CD8-positive, alpha-beta memory T cell (primary cell): ENCODE results near the gene NINL. TPM values are rescaled to one million over a fixed set of nuclear protein-coding genes. Genes with fewer than 3 reads are reported as not detected.

Experiments
- CTCF ChIA-PET: fragments of 350-600 bp; sonication (Branson Sonifier 250); formaldehyde crosslinking; loops from one replicate; lab custom pipeline; 2021; ENCODE audit warnings: antibody characterized with exemption; lab: Charles Lee
- POLR2A ChIA-PET: fragments of 350-600 bp; sonication (Branson Sonifier 250); formaldehyde crosslinking; loops from one replicate; lab custom pipeline; 2021; ENCODE audit warnings: antibody characterized with exemption; lab: Charles Lee
- DNase-seq, 5 donors: peaks; one replicate each; pipeline versions ENCODE4 v3.0.0 to v3.0.0-alpha.2; 2020 to 2022; ENCODE audit warnings: mixed read lengths in 1 of 5
- H3K27ac ChIP-seq: one replicate; pipeline ENCODE4 v1.7.0; 2013; ENCODE audit warnings: low read depth, mild to moderate bottlenecking, low read length, moderate library complexity
- H3K27me3 ChIP-seq: 2 replicates; pipeline ENCODE4 v1.7.0; 2013; ENCODE audit warnings: low read length, mild to moderate bottlenecking; ENCODE audit not compliant: insufficient read depth, poor library complexity, severe bottlenecking
- H3K36me3 ChIP-seq: 2 replicates; pipeline ENCODE4 v1.7.0; 2013; ENCODE audit warnings: mild to moderate bottlenecking, low read length, moderate library complexity; ENCODE audit not compliant: insufficient read depth
- H3K4me1 ChIP-seq: 2 replicates; pipeline ENCODE4 v1.7.0; 2013; ENCODE audit warnings: mild to moderate bottlenecking, low read length, moderate library complexity; ENCODE audit not compliant: insufficient read depth
- H3K4me3 ChIP-seq: 2 replicates; pipeline ENCODE4 v1.7.0; 2013; ENCODE audit warnings: mild to moderate bottlenecking, low read length
- H3K9me3 ChIP-seq: 2 replicates; pipeline ENCODE4 v1.7.0; 2013; ENCODE audit warnings: mild to moderate bottlenecking, low read length
- H3K27ac Mint-ChIP-seq, 8 donors: one replicate each; pipeline ENCODE4 v1.8.0; 2020 to 2021; ENCODE audit warnings: mixed read lengths in 8 of 8, mild to moderate bottlenecking in 6 of 8, inconsistent platforms in 3 of 8, moderate library complexity in 3 of 8
- H3K27me3 Mint-ChIP-seq, 2 donors: one replicate each; pipeline ENCODE4 v1.8.0; 2020 to 2021; ENCODE audit warnings: mixed read lengths in 2 of 2, mild to moderate bottlenecking in 1 of 2, moderate library complexity in 1 of 2
- H3K36me3 Mint-ChIP-seq, 3 donors: one replicate each; pipeline ENCODE4 v1.8.0; 2020 to 2021; ENCODE audit warnings: mixed read lengths in 3 of 3, inconsistent platforms in 1 of 3, mild to moderate bottlenecking in 1 of 3
- H3K4me1 Mint-ChIP-seq, 3 donors: one replicate each; pipeline ENCODE4 v1.8.0; 2020 to 2021; ENCODE audit warnings: mixed read lengths in 3 of 3, inconsistent platforms in 1 of 3, mild to moderate bottlenecking in 1 of 3
- H3K4me3 Mint-ChIP-seq, 7 donors: one replicate each; pipeline ENCODE4 v1.8.0; 2020 to 2021; ENCODE audit warnings: mixed read lengths in 7 of 7, mild to moderate bottlenecking in 6 of 7, moderate library complexity in 4 of 7, inconsistent platforms in 2 of 7
- H3K9me3 Mint-ChIP-seq, 5 donors: one replicate each; pipeline ENCODE4 v1.8.0; 2020 to 2022; ENCODE audit warnings: mixed read lengths in 5 of 5, mild to moderate bottlenecking in 3 of 5, moderate library complexity in 2 of 5, inconsistent platforms in 1 of 5
- polyA plus RNA-seq: library from polyadenylated mRNA; unstranded; fragments of 300-500 nt; fragmentation: Illumina TruSeq; gene quantifications from one replicate; pipeline ENCODE4 v1.2.3, GENCODE V29; 2021
- total RNA-seq, 2 experiments: library from RNA; stranded (reverse); gene quantifications; one replicate each; pipeline ENCODE4 v1.2.3, GENCODE V29; 2021

NINL gene
- total and polyA plus RNA-seq, 3 experiments from 2014 or later: 0.64 to 1.5 (median 0.77) TPM

DNA sequence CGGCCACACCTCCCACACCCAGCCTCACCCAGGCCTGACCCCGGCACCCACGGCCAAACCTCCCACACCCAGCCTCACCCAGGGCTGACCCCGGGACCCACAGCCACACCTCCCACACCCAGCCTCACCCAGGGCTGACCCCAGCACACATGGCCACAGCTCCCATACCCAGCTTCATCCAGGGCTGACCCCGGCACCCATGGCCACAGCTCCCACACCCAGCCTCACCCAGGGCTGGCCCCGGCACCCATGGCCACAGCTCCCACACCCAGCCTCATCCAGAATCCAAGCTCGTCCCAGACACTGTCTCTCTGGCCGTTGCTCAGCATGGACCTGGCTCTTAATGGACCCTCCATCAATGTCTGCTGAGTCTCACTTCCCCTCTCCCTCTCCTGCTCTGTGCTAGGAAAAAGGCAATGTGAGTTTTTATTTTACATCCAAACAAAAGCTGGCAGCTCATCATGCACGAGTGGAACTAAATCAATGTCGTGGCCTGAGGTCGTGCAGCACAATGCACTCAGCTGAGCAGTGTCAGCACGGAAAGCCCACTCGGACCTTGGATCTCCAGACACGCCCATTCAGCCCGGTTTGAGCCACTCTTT lies 36.1 kb downstream of the NINL start:
- ChIA-PET POLR2A (no interaction called here), CTCF (no interaction called here)
- no peak for DNase-seq
- no peaks in the 10 kb centered on the region for H3K4me1 ChIP-seq
- Mint-ChIP-seq H3K36me3 (no peaks in the 10 kb centered on the region), H3K4me1 (peaks cover 0 to 4% (median 3%) of the 10 kb centered on the region in 3 donors), H3K27ac (peak overlapping the region in 1 of 8 donors; percentile 90), H3K4me3 (peak overlapping the region in 2 of 7 donors; percentile 11 to 66), H3K9me3 (no peaks in the 10 kb centered on the region), H3K27me3 (no peaks in the 10 kb centered on the region)
- H3K9me3 ChIP-seq: no peaks in the 10 kb centered on the region
- no peaks in the 10 kb centered on the region for H3K27me3 ChIP-seq
- H3K27ac ChIP-seq: no peak overlapping the region
- H3K4me3 ChIP-seq: no peak overlapping the region
- H3K36me3 ChIP-seq: no peaks in the 10 kb centered on the region

DNA sequence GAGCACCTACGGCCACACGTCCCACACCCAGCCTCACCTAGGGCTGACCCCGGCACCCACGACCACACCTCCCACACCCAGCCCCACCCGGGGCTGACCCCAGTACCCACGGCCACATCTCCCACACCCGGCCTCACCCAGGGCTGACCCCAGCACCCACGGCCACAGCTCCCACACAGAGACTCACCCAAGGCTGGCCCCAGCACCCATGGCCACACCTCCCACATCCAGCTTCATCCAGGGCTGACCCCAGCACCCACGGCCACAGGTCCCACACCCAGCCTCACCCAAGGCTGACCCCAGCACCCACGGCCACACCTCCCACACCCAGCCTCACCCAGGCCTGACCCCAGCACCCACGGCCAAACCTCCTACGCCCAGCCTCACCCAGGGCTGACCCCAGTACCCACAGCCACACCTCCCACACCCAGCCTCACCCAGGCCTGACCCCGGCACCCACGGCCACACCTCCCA lies 36.7 kb downstream of the NINL start:
- H3K27ac ChIP-seq: no peak overlapping the region
- Mint-ChIP-seq H3K4me3 (peak overlapping the region in 2 of 7 donors; percentile 20 to 56), H3K27me3 (no peaks in the 10 kb centered on the region)

DNA sequence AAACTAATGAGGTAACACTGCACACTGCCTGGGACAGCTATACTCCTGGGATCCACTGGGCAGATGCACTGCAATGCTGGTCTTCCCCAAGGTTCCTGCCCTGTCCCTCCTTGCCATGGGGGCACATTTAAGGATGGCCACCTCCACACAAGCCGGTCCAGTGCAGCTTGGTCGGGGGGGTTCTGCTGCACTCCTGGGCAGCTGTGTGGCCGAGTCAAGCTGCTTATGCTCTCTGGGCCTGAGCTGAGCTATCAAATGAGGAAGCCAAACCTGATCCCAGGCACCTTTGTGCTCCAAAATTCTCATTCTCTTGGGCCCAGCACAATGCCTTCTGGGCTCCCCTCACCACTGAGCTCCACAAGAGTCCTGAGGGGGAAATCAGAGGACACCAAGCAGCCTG lies 37.3 kb downstream of the NINL start:
- Histone ChIP-seq H3K9me3 (no peaks in the 10 kb centered on the region), H3K4me3 (no peak overlapping the region), H3K27me3 (no peaks in the 10 kb centered on the region), H3K27ac (no peak overlapping the region), H3K36me3 (no peaks in the 10 kb centered on the region), H3K4me1 (no peaks in the 10 kb centered on the region)
- Mint-ChIP-seq H3K9me3 (no peaks in the 10 kb centered on the region), H3K36me3 (no peaks in the 10 kb centered on the region), H3K27ac (peak overlapping the region in 1 of 8 donors; percentile 42), H3K4me1 (peaks cover 0 to 4% (median 3%) of the 10 kb centered on the region in 3 donors), H3K4me3 (no peak overlapping the region), H3K27me3 (no peaks in the 10 kb centered on the region)
- CTCF ChIA-PET: no interaction called here
- DNase-seq: no peak
- POLR2A ChIA-PET: no interaction called here

More for the DNA sequence above, 36.7 kb downstream of the NINL start:
- Mint-ChIP-seq H3K9me3 (no peaks in the 10 kb centered on the region), H3K27ac (peak overlapping the region in 3 of 8 donors; percentile 30 to 54 (median 42)), H3K4me1 (peaks cover 0 to 4% (median 3%) of the 10 kb centered on the region in 3 donors), H3K36me3 (no peaks in the 10 kb centered on the region)
- no peaks in the 10 kb centered on the region for H3K9me3 ChIP-seq
- no peak for DNase-seq
- H3K4me3 ChIP-seq: no peak overlapping the region
- CTCF ChIA-PET: no interaction called here
- POLR2A ChIA-PET: no interaction called here
- H3K36me3 ChIP-seq: no peaks in the 10 kb centered on the region
- H3K27me3 ChIP-seq: no peaks in the 10 kb centered on the region
- H3K4me1 ChIP-seq: no peaks in the 10 kb centered on the region

DNA sequence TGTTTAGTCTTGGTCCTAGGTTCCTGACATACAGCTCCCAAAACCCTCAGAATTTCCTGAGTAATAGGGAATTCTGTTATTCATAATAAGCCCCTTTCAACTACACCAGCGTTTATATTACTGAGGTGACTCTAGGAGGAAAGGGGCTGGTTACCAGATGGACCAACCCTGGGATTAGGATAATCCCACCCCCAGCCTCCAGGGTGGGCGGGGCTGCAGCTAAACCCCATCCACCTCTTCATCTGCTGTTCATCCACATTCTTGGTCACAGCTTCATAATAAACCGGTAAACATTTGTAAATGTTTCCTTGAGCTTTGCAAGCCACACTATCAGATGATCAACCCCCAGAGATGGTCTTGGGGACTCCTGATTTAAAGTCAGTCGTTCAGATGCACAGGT lies 38.3 kb downstream of the NINL start:
- no peaks in the 10 kb centered on the region for H3K9me3 ChIP-seq
- peak overlapping the region in 1 of 8 donors; percentile 68 for H3K27ac Mint-ChIP-seq
- H3K4me1 Mint-ChIP-seq: peaks cover 0 to 4% (median 3%) of the 10 kb centered on the region in 3 donors
- no peaks in the 10 kb centered on the region for H3K4me1 ChIP-seq
- H3K27ac ChIP-seq: no peak overlapping the region
- H3K27me3 ChIP-seq: no peaks in the 10 kb centered on the region
- ChIA-PET CTCF (no interaction called here), POLR2A (no interaction called here)
- no peak overlapping the region for H3K4me3 Mint-ChIP-seq
- no peaks in the 10 kb centered on the region for H3K36me3 ChIP-seq
- H3K36me3 Mint-ChIP-seq: no peaks in the 10 kb centered on the region
- no peaks in the 10 kb centered on the region for H3K27me3 Mint-ChIP-seq
- no peak for DNase-seq
- H3K4me3 ChIP-seq: no peak overlapping the region
- H3K9me3 Mint-ChIP-seq: no peaks in the 10 kb centered on the region

DNA sequence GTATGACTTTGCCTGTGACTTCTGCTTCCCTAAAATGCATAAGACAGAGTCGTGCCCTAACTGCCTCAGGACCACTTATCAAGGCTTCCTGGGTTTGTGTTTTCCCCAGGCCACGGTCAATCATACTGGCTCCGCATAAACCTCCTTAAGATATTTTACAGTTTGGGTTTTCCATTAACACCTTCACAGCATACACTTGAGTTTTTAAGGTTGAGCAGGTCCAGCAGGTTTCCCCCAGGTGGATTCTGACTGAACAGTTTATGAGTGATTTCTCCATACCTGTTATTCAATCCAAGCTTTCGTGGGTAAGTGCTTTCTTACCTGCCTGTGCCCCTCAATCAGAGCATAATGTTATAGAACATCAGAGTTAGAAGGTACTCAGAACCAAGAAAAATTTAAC lies 39.3 kb downstream of the NINL start:
- ChIA-PET CTCF (no interaction called here), POLR2A (no interaction called here)
- no peak for DNase-seq
- H3K4me1 ChIP-seq: no peaks in the 10 kb centered on the region
- no peak overlapping the region for H3K4me3 ChIP-seq
- H3K9me3 ChIP-seq: no peaks in the 10 kb centered on the region
- H3K36me3 ChIP-seq: no peaks in the 10 kb centered on the region
- no peaks in the 10 kb centered on the region for H3K9me3 Mint-ChIP-seq
- no peaks in the 10 kb centered on the region for H3K27me3 Mint-ChIP-seq
- no peak overlapping the region for H3K4me3 Mint-ChIP-seq
- peaks cover 0 to 4% (median 3%) of the 10 kb centered on the region in 3 donors for H3K4me1 Mint-ChIP-seq
- H3K27ac Mint-ChIP-seq: peak overlapping the region in 2 of 8 donors; percentile 26 to 49
- H3K27me3 ChIP-seq: no peaks in the 10 kb centered on the region
- no peak overlapping the region for H3K27ac ChIP-seq
- H3K36me3 Mint-ChIP-seq: no peaks in the 10 kb centered on the region

DNA sequence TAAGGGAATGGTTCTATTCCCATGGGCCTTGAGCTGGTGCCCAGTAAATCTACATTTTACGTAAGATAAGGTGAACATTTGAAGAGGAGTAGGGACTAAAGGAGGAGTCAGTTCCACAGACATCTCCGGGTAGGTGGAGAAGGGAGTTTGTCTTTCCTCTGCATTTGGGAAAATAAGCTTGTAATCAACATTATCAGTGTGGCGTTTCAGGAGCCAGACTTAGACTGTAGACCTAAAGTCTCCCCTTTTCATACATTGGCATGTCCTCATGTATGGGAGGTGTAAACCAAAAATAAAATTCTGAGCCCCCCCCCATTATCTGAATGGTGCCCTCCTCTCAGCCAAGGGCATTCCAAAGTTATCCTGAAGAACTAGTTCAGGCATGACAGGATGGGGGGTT lies 40.2 kb downstream of the NINL start:
- CTCF ChIA-PET: no interaction called here
- POLR2A ChIA-PET: no interaction called here
- Histone ChIP-seq H3K27ac (no peak overlapping the region), H3K36me3 (no peaks in the 10 kb centered on the region), H3K4me3 (no peak overlapping the region), H3K4me1 (no peaks in the 10 kb centered on the region), H3K9me3 (no peaks in the 10 kb centered on the region), H3K27me3 (no peaks in the 10 kb centered on the region)
- Mint-ChIP-seq H3K4me1 (peaks cover 0 to 4% (median 3%) of the 10 kb centered on the region in 3 donors), H3K4me3 (no peak overlapping the region), H3K9me3 (no peaks in the 10 kb centered on the region), H3K36me3 (no peaks in the 10 kb centered on the region), H3K27me3 (no peaks in the 10 kb centered on the region), H3K27ac (no peak overlapping the region)
- no peak for DNase-seq

DNA sequence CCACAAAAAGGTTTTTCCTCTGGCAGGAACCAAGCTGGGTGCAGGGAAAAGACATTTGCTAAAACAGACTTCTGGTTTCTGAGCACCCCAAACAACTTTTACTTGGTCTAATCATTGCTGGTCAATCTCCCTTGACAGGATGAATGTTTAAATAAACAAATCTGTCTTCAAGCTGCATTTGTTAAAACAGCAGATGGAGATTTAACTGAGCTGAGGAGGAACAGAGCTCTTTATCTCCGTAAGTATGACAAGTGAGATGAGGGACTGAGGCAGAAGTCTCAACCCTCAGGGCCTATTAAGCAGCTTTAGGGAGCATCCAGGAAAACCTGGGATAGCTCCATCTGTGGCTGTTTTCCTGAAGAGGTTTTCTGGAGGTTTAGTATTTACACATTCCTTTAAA lies 40.6 kb downstream of the NINL start:
- Histone ChIP-seq H3K27me3 (no peaks in the 10 kb centered on the region), H3K27ac (no peak overlapping the region), H3K9me3 (no peaks in the 10 kb centered on the region), H3K4me3 (no peak overlapping the region), H3K4me1 (no peaks in the 10 kb centered on the region), H3K36me3 (no peaks in the 10 kb centered on the region)
- H3K27ac Mint-ChIP-seq: no peak overlapping the region
- CTCF ChIA-PET: no interaction called here
- no peak overlapping the region for H3K4me3 Mint-ChIP-seq
- peaks cover 0 to 4% (median 3%) of the 10 kb centered on the region in 3 donors for H3K4me1 Mint-ChIP-seq
- H3K9me3 Mint-ChIP-seq: no peaks in the 10 kb centered on the region
- DNase-seq: no peak
- POLR2A ChIA-PET: no interaction called here
- H3K27me3 Mint-ChIP-seq: no peaks in the 10 kb centered on the region
- H3K36me3 Mint-ChIP-seq: no peaks in the 10 kb centered on the region

DNA sequence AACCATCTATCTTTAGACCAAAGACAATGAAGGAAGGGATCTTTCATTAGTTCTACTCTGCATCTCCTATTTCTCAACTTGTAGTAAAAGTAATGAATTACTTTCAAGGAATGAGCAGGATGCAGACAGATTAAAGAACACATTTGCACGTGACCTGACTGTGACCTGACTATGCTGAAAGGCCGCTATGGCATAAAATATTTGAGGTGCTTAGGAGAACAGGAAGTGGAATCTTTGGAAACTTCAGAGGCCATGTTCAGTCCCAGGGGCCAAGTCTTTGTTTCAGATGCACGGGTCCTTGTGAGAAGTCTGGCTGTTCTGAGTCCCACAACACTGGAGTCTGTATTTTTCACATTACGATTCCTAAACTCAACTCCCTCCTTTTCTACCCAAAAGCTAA lies 41.0 kb downstream of the NINL start:
- Histone ChIP-seq H3K4me1 (no peaks in the 10 kb centered on the region), H3K27me3 (no peaks in the 10 kb centered on the region), H3K9me3 (no peaks in the 10 kb centered on the region), H3K4me3 (no peak overlapping the region), H3K36me3 (no peaks in the 10 kb centered on the region), H3K27ac (no peak overlapping the region)
- no peak overlapping the region for H3K4me3 Mint-ChIP-seq
- CTCF ChIA-PET: no interaction called here
- H3K9me3 Mint-ChIP-seq: no peaks in the 10 kb centered on the region
- no peaks in the 10 kb centered on the region for H3K27me3 Mint-ChIP-seq
- no peak overlapping the region for H3K27ac Mint-ChIP-seq
- no peaks in the 10 kb centered on the region for H3K36me3 Mint-ChIP-seq
- no peak for DNase-seq
- POLR2A ChIA-PET: no interaction called here
- no peaks in the 10 kb centered on the region for H3K4me1 Mint-ChIP-seq
